UCSD-AML1 (cell line): ENCODE data around the gene CRCP.

Source experiments
- DNase-seq: peaks from one replicate; lab custom pipeline; 2025; ENCODE audit not compliant: unreplicated experiment; lab: John Stamatoyannopoulos, UW

The CRCP gene

DNA sequence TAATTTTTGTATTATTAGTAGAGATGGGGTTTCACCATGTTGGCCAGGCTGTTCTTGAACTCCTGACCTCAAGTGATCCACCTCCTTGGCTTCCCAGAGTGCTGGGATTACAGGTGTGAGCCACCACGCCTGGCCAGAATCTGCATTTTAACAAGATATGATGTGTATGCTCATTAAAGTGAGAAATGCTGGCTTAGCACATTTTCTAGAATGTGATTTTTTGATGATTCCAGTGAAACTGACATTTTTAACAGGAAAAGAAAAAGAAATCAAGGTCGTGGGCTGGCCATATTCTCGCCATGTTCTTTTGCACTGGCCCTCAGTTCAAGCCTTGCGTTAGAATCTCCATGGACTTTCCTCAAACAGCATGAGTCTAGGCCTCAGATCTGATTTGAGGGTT lies 72.3 kb downstream of the CRCP start:
- DNase-seq, result no peak

DNA sequence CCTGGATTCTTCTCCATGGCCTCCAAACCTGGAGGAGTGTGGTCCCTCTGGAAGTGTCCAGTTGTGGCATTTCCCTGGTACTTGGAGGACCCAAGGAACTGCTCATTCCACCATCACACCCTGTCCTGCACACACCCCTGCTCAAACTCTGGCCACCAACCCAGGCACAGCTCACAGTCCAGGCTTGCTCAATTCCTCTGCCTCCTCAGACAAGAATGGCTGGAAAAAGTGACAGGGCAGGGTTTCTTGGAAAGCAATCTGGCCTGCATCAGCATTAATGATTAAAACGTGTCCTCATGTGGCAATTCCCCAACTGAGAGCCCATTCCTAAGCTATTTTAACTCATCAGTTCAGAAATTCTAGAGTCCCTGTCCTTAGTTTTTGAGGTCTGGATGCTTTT lies 73.3 kb downstream of the CRCP start:
- no peak for DNase-seq

DNA sequence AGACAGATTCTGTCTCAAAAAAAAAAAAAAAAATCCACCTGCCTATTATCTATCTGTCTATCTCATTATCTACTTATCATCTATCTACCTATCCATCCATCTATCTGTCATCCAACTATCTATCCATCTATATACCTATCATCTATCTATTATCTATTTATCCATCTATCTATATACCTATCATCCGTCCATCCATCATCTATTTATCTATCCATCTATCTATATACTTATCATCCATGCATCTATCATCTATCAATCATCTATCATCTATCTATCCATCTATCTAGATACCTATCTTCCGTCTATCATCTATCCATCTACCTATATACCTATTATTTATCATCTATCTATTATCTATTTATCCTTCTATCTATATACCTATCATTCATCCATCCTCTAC lies 74.0 kb downstream of the CRCP start:
- DNase-seq, result no peak

DNA sequence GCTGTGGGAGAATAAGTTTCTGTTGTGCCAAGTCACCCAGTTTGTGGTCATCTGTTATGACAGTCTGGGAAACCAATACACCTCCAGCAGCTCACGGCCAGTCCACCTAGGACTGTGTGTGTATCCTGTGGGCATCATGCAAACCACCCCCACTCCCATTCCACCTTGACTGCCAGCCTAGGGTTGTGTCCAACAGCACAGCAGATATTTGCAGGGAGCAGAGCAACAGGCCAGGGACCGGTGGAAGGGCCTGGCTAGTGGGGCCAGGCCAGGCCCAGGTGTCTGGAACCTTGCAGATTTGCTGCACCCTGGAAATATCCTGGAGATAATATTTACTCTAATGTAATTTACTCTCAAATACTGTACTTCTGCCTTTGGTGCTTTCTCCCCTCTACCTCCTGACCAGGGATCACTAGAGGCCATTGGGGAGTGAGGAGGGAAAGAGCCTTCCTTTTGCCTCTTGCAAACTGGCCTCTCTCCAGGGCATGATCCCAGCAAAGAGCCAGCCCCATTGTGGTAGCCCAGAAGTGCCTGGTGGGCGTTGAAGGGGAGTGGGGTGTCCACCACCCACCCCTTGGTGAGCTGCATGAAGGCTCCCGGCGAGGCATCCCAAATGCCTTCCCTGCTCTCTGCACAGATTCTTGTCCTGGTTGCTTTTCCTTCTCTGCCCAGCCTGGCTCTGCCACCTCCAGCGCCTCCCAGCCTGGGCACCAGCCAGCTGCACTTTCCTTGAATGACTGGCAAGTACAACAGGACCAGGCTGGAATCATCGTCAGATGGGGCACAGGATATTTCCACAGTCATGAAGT lies 75.3 kb downstream of the CRCP start:
- DNase-seq, result no peak

DNA sequence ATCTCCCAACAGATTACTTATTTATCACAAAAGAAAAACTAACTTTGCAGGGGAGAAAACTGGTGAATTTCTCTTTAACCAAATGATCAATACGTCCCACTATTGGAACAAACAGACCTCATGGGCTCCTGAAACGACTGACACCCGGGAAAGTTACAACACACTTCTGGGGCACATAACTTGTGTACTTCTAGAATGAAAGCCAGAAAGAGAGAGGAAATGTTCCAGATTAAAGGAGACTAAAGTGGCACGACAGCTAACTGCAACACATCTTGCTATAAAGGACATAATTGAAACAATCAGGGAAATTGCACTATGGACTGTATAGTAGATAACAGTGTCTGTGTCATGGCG lies 75.8 kb downstream of the CRCP start:
- no peak for DNase-seq

DNA sequence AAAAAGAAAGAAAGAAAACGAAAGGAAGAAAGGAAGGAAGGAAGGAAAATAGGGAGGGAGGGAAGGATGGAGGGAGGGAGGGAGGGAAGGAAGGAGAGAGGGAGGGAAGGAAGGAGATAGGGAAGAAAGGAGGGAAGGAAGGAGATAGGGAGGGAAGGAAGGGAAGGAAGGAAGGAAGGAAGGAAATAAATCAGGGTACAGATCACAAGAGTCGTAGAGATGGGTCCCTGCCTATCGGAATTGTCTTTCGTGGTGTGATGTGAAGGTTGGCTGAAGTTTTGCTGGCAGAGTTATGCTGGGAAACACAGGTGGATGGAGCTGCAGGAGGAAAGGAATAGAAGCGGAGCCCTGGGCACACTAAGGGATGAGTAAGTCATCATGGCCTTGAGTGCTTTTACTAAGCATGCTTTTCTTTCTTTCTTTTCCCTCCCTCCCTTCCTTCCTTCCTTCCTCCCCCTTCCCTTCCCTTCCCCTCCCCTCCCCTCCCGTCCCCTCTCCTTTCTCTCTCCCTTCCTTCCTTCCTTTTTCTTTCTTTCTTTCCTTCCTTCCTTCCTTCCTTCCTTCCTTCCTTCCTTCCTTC lies 78.6 kb downstream of the CRCP start:
- DNase-seq, result no peak

DNA sequence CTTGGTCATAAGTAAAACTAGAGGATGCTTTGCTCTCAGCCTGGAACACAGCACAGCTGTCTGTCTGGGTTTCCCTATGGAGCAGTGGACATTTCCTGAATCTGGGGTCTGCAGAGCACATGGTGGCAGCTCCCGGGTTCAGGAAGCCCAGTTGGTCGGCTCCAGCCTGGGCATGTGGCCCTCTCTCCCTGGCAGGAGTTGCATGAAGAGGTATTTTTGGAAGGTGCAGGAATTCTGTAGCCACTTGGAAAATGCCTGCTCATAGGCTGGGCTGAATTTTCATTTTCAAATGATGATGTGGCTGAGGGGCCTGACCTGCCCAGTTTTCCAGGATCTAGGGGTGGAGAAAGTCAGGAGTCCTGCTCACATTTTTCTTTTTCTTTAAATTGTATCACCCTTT lies 83.8 kb downstream of the CRCP start:
- DNase-seq, result no peak

DNA sequence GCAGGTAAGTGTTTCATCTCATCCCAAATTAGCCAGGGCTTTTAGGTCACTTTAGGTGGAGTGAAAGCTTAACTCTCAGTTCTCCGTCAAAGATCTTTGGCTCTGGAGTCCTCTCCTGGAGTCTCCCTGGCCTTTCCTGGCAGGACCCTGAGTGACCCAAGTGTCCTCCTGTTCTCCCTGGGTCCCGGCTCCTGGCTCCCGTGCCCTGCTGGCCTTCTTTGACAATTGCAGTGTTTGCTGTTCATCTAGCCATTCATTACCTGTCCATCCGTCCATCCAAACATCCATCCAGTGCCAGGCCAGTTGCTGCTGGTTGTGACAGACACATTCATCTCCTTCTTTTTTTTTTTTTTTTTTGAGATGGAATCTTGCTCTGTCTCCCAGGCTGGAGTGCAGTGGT lies 84.3 kb downstream of the CRCP start:
- no peak for DNase-seq

DNA sequence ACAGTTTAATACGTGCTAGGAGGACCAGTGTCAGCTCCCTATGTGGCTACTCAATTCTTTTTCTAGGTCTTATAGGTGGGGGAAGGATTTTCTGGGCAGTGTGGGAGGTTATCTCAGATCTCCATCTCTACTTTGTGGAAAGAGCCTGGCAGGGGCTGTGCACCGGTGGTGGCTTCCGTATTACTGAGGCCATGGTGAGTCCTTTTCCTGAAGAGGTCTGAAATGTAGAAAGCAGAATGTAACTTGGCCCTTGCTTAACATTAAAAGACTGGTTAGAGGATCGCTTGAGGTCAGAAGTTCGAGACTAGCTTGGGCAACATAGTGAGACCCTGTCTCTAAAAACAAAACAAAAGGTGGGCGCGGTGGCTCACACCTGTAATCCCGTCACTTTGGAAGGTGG lies 87.8 kb downstream of the CRCP start:
- no peak for DNase-seq
